Endothelial cell of umbilical vein (primary cell): ENCODE data around the gene SYNJ2BP. TPM values are rescaled to one million over a fixed set of nuclear protein-coding genes. Genes with fewer than 3 reads are reported as not detected.

ENCODE experiments used
- BruUV-seq: library from RNA; stranded (reverse); fragments of 400-500 nt; replicated peaks from 2 replicates; lab custom pipeline; 2021; lab: Mats Ljungman, UMichigan
- CTCF ChIA-PET: fragments of 300-600, 350-600 bp; sonication (Branson Sonifier 250); formaldehyde crosslinking; loops from one replicate; lab custom pipeline; 2021; ENCODE audit warnings: antibody characterized with exemption, inconsistent platforms; lab: Charles Lee
- POLR2A ChIA-PET: fragments of 300-600, 350-600 bp; sonication (Branson Sonifier 250); formaldehyde crosslinking; loops from one replicate; lab custom pipeline; 2021; ENCODE audit warnings: antibody characterized with exemption, inconsistent platforms; lab: Charles Lee
- DNase-seq: peaks from one replicate; pipeline ENCODE4 v3.0.0-alpha.2; 2011; ENCODE audit warnings: low read depth, low spot score
- FAIRE-seq: peaks from 2 replicates; lab custom pipeline; 2011; peaks lifted over from hg19 to GRCh38; lab: Jason Lieb, UNC
- H2AFZ ChIP-seq: 2 replicates; pipeline ENCODE4 v1.6.0; 2012; ENCODE audit warnings: low read depth, low read length, control low read depth, inconsistent platforms
- H3K27ac ChIP-seq: 2 replicates; pipeline ENCODE4 v1.5.1; 2011; ENCODE audit warnings: low read depth, mild to moderate bottlenecking, control low read depth, low read length, moderate library complexity; ENCODE audit not compliant: insufficient read depth
- H3K27me3 ChIP-seq, 2 experiments: 2 replicates each; pipeline versions ENCODE4 v1.6.0 to v1.6.1; 2011; ENCODE audit warnings: low read length in 2 of 2, mixed read lengths in 1 of 2; ENCODE audit not compliant: control insufficient read depth in 2 of 2, insufficient read depth in 2 of 2
- H3K36me3 ChIP-seq, 2 experiments: 2 replicates in 1 of 2; 3 replicates in 1 of 2; pipeline ENCODE4 v1.5.1; 2011; ENCODE audit warnings: low read length in 2 of 2, mild to moderate bottlenecking in 1 of 2, moderate library complexity in 1 of 2; ENCODE audit not compliant: control insufficient read depth in 2 of 2, insufficient read depth in 2 of 2; ENCODE audit errors: extremely low read depth in 1 of 2
- H3K4me1 ChIP-seq: 3 replicates; pipeline ENCODE4 v1.5.1; 2011; ENCODE audit warnings: mild to moderate bottlenecking, low read length; ENCODE audit not compliant: control insufficient read depth, insufficient read depth; ENCODE audit errors: extremely low read depth
- H3K4me2 ChIP-seq: 2 replicates; pipeline ENCODE4 v1.6.1; 2011; ENCODE audit warnings: low read length, control low read depth, mixed read lengths; ENCODE audit not compliant: insufficient read depth
- H3K4me3 ChIP-seq, 3 experiments: fragments of 200-600 bp in 1 of 3; sonication (generic), shearing (Covaris generic) in 1 of 3; replicated peaks in 1 of 3; 2 replicates each; pipeline ENCODE4 v1.5.1; 2011 to 2016; ENCODE audit warnings: control low read depth in 3 of 3, low read length in 3 of 3, mild to moderate bottlenecking in 2 of 3, inconsistent platforms in 1 of 3, low read depth in 1 of 3, moderate library complexity in 1 of 3; ENCODE audit not compliant: insufficient read depth in 1 of 3
- H3K79me2 ChIP-seq: 2 replicates; pipeline ENCODE4 v1.6.0; 2012; ENCODE audit warnings: low read length, inconsistent platforms; ENCODE audit not compliant: control insufficient read depth, insufficient read depth
- H3K9ac ChIP-seq: replicated peaks from 2 replicates; pipeline ENCODE3; 2011; ENCODE audit warnings: low read length, control low read depth; ENCODE audit not compliant: insufficient read depth; ENCODE audit errors: extremely low read depth
- H3K9me1 ChIP-seq: replicated peaks from 3 replicates; pipeline ENCODE4 v1.6.0; 2011; ENCODE audit warnings: mild to moderate bottlenecking, low read length; ENCODE audit not compliant: control insufficient read depth, insufficient read depth; ENCODE audit errors: extremely low read depth
- H3K9me3 ChIP-seq: replicated peaks from 2 replicates; pipeline ENCODE4 v1.5.1; 2012; ENCODE audit warnings: low read length, inconsistent platforms; ENCODE audit not compliant: control insufficient read depth, insufficient read depth
- H4K20me1 ChIP-seq: replicated peaks from 2 replicates; pipeline ENCODE3; 2011; ENCODE audit warnings: mild to moderate bottlenecking, low read length; ENCODE audit not compliant: control insufficient read depth, insufficient read depth; ENCODE audit errors: extremely low read depth
- FOS ChIP-seq: IDR thresholded peaks from 2 replicates; pipeline ENCODE4 v1.6.1; 2011; ENCODE audit warnings: mild to moderate bottlenecking, low read length, moderate library complexity, borderline replicate concordance; ENCODE audit not compliant: insufficient read depth
- MYC ChIP-seq: IDR thresholded peaks from one replicate; pipeline ENCODE4 v1.6.1; 2011; ENCODE audit warnings: mild to moderate bottlenecking, low read depth, low read length
- POLR2A ChIP-seq: IDR thresholded peaks from 2 replicates; pipeline ENCODE4 v1.6.1; 2012; ENCODE audit warnings: low read depth, mild to moderate bottlenecking, control low read depth, low read length
- dilution Hi-C: fragments of 300-500 bp; cut with MboI; formaldehyde crosslinking; loops from one replicate; pipeline ENCODE4 v1.15.0; 2019; ENCODE audit warnings: low sequenced_read_pairs; ENCODE audit not compliant: extremely low pct_ligation_motif_present
- intact Hi-C: fragments of 100-400 bp; cut with micrococcal nuclease; formaldehyde crosslinking; loops from one replicate; pipeline ENCODE4 v1.10.0; 2022
- polyA plus RNA-seq, 4 experiments: library from polyadenylated mRNA; depleted of rRNA in 3 of 4; stranded (reverse) in 3 of 4; unstranded in 1 of 4; fragments of >200 nt; gene quantifications; 2 replicates each; pipeline versions ENCODE4 v1.2.1 to v1.2.3, GENCODE V29; 2011 to 2012; ENCODE audit warnings: missing spikeins in 1 of 4
- total RNA-seq: library from RNA; stranded (reverse); gene quantifications from 2 replicates; pipeline ENCODE4 v1.2.3, GENCODE V29; 2021

Gene SYNJ2BP
- total and polyA plus RNA-seq, 2 donors (not counting 3 experiments of a cell fraction or from before 2014, with no cell fraction given) = 13.1 to 26.9 TPM

DNA sequence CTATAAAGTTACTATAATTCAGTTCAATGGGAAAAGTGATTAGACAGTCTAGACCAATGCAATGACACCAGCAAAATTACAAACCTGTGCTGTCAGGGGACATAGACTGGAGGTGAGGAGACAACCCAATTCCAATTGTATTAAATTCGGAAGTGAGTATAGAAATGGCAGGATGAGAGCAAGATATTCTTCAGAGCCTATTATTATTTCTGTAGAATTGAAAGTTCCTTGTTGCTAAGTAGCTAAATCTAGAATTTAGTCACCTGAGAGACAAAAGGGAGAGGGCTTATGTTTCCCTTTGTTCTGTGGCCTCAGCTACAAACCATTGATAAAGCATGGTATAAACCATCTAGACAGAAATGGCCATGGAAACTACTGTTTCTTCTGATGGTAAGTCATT, 35.0 kb upstream of the SYNJ2BP start, which contains the start of gene ADAM21:
TSS of gene ADAM21 (plus strand) at position 301 of the 400 bp plus-strand sequence. CDS start 5,326 bp downstream, outside the sequence.
- H3K79me2 ChIP-seq = no peaks in the 10 kb centered on the region
- no peak within 1 kb of the TSS for H3K9ac ChIP-seq
- TF ChIP-seq FOS (no peak), POLR2A (no peak)
- H2AFZ ChIP-seq = no peak within 1 kb of the TSS
- no peak within 1 kb of the TSS for H3K4me2 ChIP-seq
- no TSS peak for BruUV-seq
- FAIRE-seq (no peak), DNase-seq (no peak)
- no peaks in the 10 kb centered on the region for H3K9me3 ChIP-seq
- no peak within 1 kb of the TSS for H3K4me3 ChIP-seq
- dilution Hi-C loops = no loop called here
- no peaks in the 10 kb centered on the region for H3K4me1 ChIP-seq
- H3K36me3 ChIP-seq = no peaks in the 10 kb centered on the region
- POLR2A ChIA-PET = no interaction called here
- intact Hi-C loops = no loop called here
- no peaks in the 10 kb centered on the region for H3K9me1 ChIP-seq
- no peaks in the 10 kb centered on the region for H4K20me1 ChIP-seq
- no peaks in the 10 kb centered on the region for H3K27me3 ChIP-seq
- CTCF ChIA-PET = no interaction called here
- H3K27ac ChIP-seq = no peak within 1 kb of the TSS

DNA sequence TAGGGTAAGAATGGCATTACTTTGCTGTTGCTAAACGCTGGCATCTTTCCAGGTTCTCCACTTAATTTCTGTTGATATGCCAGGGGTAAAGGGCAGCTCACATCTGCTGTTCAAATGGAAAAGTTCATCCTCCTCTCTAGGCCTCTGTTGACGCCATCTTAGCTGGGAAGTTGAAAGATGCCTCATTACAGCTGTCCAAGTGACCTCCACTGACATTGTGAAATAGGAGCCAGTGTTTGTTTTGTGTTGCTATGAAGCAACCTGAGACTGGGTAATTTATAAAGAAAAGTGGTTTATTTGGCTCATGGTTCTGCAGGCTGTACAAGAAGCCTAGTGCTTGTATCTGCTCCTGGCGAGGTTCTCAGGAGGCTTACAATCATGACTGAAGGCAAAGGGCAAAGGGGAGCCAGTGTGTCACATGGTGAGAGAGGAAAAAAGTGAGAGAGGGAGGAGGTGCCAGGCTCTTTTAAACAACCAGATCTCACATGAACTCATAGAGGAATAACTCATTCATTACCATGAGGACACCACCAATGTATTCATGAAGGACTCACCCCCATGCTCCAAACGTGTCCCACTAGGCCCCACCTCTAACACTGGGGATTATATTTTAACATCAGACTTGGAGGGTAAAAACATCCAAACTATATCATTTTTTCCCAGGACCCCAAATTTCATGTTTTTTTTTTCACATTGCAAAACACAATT, 31.9 kb upstream of the SYNJ2BP start:
- H3K9me3 ChIP-seq = no peaks in the 10 kb centered on the region
- dilution Hi-C loops = no loop called here
- DNase-seq (peak; percentile 30), FAIRE-seq (no peak)
- no peaks in the 10 kb centered on the region for H3K27me3 ChIP-seq
- no peak overlapping the region for H3K27ac ChIP-seq
- H2AFZ ChIP-seq = no peak overlapping the region
- no TSS peak for BruUV-seq
- intact Hi-C loops = no loop called here
- no peak overlapping the region for H3K4me3 ChIP-seq
- H4K20me1 ChIP-seq = no peaks in the 10 kb centered on the region
- H3K9ac ChIP-seq = no peak overlapping the region
- ChIA-PET CTCF (no interaction called here), POLR2A (no interaction called here)
- H3K4me1 ChIP-seq = no peaks in the 10 kb centered on the region
- TF ChIP-seq MYC (no peak), FOS (no peak)
- H3K36me3 ChIP-seq = no peaks in the 10 kb centered on the region
- no peaks in the 10 kb centered on the region for H3K79me2 ChIP-seq
- H3K4me2 ChIP-seq = no peak overlapping the region
- H3K9me1 ChIP-seq = no peaks in the 10 kb centered on the region
